HL-60 (cell line): ENCODE results near the gene SLC25A23.

Experiments
- GABPA ChIP-seq: IDR thresholded peaks from 2 replicates; pipeline ENCODE4 v1.6.1; 2012; ENCODE audit warnings: low read depth
- POLR2AphosphoS5 ChIP-seq: IDR thresholded peaks from 2 replicates; pipeline ENCODE4 v1.6.1; 2012; ENCODE audit warnings: low read depth
- SPI1 ChIP-seq: IDR thresholded peaks from 2 replicates; pipeline ENCODE4 v1.6.1; 2012; ENCODE audit warnings: low read depth, mild to moderate bottlenecking, borderline replicate concordance
- TF ChIP-seq, protein P1 (sequence below): IDR thresholded peaks from one replicate; pipeline ENCODE4 v1.5.1; 2011; ENCODE audit warnings: low read length, control low read depth, inconsistent platforms; ENCODE audit not compliant: insufficient read depth

DNA sequence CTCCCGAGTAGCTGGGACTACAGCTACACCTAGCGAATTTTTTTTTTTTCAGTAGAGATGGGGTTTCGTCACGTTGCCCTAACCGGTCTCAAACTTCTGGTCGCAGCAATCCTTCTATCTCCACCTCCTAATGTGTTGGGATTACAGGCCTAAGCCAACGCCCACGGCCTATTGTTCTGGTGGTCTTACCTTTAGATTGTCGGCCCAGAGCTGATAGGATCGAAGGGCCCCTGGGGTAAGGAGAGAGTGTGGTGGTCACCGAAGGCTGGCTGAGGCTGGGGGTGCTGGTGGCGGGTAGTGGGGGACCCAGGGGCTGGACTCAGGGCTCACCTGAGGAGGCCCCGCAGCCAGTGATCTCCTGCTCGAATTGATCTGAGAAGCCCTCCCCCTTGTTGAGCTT is 11.5 kb upstream of the SLC25A23 start:
- TF ChIP-seq, protein P1, sequence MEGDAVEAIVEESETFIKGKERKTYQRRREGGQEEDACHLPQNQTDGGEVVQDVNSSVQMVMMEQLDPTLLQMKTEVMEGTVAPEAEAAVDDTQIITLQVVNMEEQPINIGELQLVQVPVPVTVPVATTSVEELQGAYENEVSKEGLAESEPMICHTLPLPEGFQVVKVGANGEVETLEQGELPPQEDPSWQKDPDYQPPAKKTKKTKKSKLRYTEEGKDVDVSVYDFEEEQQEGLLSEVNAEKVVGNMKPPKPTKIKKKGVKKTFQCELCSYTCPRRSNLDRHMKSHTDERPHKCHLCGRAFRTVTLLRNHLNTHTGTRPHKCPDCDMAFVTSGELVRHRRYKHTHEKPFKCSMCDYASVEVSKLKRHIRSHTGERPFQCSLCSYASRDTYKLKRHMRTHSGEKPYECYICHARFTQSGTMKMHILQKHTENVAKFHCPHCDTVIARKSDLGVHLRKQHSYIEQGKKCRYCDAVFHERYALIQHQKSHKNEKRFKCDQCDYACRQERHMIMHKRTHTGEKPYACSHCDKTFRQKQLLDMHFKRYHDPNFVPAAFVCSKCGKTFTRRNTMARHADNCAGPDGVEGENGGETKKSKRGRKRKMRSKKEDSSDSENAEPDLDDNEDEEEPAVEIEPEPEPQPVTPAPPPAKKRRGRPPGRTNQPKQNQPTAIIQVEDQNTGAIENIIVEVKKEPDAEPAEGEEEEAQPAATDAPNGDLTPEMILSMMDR = no peak
- TF ChIP-seq POLR2AphosphoS5 = no peak
- no peak for TF ChIP-seq SPI1
- TF ChIP-seq GABPA = no peak
